ENCODE data around the gene RABGAP1L. TPM values are rescaled to one million over a fixed set of nuclear protein-coding genes. Genes with fewer than 3 reads are reported as not detected.

The RABGAP1L gene
- total and polyA plus RNA-seq, 2 of the 8 experiments (the other 6 are each of a cell fraction or from before 2014, with no cell fraction given), result 33.3 to 156 TPM

DNA sequence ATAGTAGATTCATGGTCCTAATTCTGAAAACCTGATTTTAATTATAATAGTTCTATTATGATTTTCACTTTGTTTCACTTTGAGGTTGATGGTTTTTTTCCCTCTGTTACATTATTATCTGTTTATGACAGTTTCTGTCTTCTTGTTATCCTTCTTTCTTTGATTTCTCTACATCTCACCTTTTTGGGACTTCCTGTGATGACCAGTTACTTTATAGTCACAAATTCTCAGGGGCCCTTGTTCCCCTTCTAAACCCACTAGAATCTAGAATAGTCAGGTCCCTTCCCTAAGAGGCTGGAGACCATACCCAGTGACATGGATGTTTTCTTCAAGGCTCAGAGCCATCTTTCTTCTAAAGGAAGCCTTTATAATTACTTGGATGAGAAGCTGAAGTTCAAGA lies 526.9 kb downstream of the RABGAP1L start:
- Histone ChIP-seq H4K91ac (replicated peaks; ENCODE audit: insufficient read length, low read length) (no peak overlapping the region), H3K56ac (replicated peaks; ENCODE audit: insufficient read length, low read depth, low read length) (no peak overlapping the region), H3K79me1 (ENCODE audit: low read depth, low read length) (no peaks in the 10 kb centered on the region), H3K4me3 (ENCODE audit: extremely low read depth in 1 of 4, insufficient read depth in 2 of 4, low read depth in 3 of 4, low read length in 4 of 4) (no peak overlapping the region), H3K79me2 (ENCODE audit: control insufficient read depth in 1 of 2, insufficient read depth in 2 of 2, low read length in 2 of 2) (no peaks in the 10 kb centered on the region), H3K23ac (ENCODE audit: insufficient read length) (no peak overlapping the region), H2BK5ac (ENCODE audit: low read depth, low read length) (no peak overlapping the region), H3K18ac (ENCODE audit: extremely low read depth, low read length) (no peak overlapping the region), H3K27me3 (replicated peaks in 1 of 4; ENCODE audit: control insufficient read depth in 3 of 4, extremely low read depth in 1 of 4, insufficient read depth in 3 of 4, low read length in 3 of 4) (no peaks in the 10 kb centered on the region), H2AFZ (ENCODE audit: low read length) (no peak overlapping the region), H2BK120ac (replicated peaks; ENCODE audit: low read depth, low read length) (no peak overlapping the region), H2BK12ac (ENCODE audit: low read depth, low read length) (no peak overlapping the region), H3K9me3 (ENCODE audit: insufficient read depth in 2 of 2, low read depth in 1 of 2, low read length in 1 of 2) (no peaks in the 10 kb centered on the region), H3K4ac (replicated peaks; ENCODE audit: insufficient read length, low read depth, low read length) (no peak overlapping the region), H4K20me1 (replicated peaks in 1 of 2; ENCODE audit: control insufficient read depth in 1 of 2, insufficient read depth in 2 of 2, low read length in 2 of 2) (no peaks in the 10 kb centered on the region), H2BK20ac (ENCODE audit: low read length) (no peak overlapping the region), H2BK15ac (ENCODE audit: low read length) (no peak overlapping the region), H3K4me2 (ENCODE audit: insufficient read depth in 1 of 2, low read depth in 2 of 2, low read length in 2 of 2) (no peak overlapping the region), H3K27ac (ENCODE audit: low read depth, low read length) (no peak overlapping the region), H4K8ac (ENCODE audit: extremely low read depth, insufficient read depth, low read length) (no peak overlapping the region), H2AK5ac (ENCODE audit: low read depth, low read length) (no peak overlapping the region), H3K36me3 (ENCODE audit: control insufficient read depth in 2 of 4, insufficient read depth in 4 of 4, low read length in 3 of 4) (no peaks in the 10 kb centered on the region), H3K23me2 (ENCODE audit: low read depth, low read length) (no peaks in the 10 kb centered on the region), H3K14ac (ENCODE audit: insufficient read length) (no peak overlapping the region), H3K4me1 (replicated peaks in 1 of 4; ENCODE audit: control insufficient read depth in 3 of 4, insufficient read depth in 4 of 4, low read length in 3 of 4) (no peaks in the 10 kb centered on the region; a peak in 1 of 7 replicates), H3K9ac (replicated peaks in 1 of 4; ENCODE audit: extremely low read depth in 1 of 4, low read depth in 3 of 4, low read length in 3 of 4) (no peak overlapping the region), H4K5ac (ENCODE audit: insufficient read length, low read depth, low read length) (no peak overlapping the region)
- DNase-seq (ENCODE audit: low read depth in 1 of 2, low spot score in 2 of 2) (no peak), FAIRE-seq (no peak)
- CTCF ChIA-PET (ENCODE audit: partially characterized antibody), result no interaction called here
- POLR2A ChIA-PET (ENCODE audit: partially characterized antibody), result no interaction called here
- TF ChIP-seq KDM1A (IDR thresholded peaks at IDR 0.05; ENCODE audit: borderline replicate concordance, low read length), result no peak
- TF ChIP-seq POLR2AphosphoS5 (IDR thresholded peaks at IDR 0.05; ENCODE audit: low read depth, low read length), result no peak
- no peak for TF ChIP-seq POU5F1 (IDR thresholded peaks at IDR 0.05; ENCODE audit: low read depth, low read length)
- no peak for TF ChIP-seq CEBPB (IDR thresholded peaks at IDR 0.05; ENCODE audit: low read depth, low read length)
- TF ChIP-seq BRCA1 (IDR thresholded peaks at IDR 0.05; ENCODE audit: low read depth, low read length), result no peak
- TF ChIP-seq, protein P1, sequence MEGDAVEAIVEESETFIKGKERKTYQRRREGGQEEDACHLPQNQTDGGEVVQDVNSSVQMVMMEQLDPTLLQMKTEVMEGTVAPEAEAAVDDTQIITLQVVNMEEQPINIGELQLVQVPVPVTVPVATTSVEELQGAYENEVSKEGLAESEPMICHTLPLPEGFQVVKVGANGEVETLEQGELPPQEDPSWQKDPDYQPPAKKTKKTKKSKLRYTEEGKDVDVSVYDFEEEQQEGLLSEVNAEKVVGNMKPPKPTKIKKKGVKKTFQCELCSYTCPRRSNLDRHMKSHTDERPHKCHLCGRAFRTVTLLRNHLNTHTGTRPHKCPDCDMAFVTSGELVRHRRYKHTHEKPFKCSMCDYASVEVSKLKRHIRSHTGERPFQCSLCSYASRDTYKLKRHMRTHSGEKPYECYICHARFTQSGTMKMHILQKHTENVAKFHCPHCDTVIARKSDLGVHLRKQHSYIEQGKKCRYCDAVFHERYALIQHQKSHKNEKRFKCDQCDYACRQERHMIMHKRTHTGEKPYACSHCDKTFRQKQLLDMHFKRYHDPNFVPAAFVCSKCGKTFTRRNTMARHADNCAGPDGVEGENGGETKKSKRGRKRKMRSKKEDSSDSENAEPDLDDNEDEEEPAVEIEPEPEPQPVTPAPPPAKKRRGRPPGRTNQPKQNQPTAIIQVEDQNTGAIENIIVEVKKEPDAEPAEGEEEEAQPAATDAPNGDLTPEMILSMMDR (IDR thresholded peaks at IDR 0.05; ENCODE audit: control extremely low read depth in 1 of 3, insufficient read depth in 1 of 3, low read depth in 1 of 3, low read length in 3 of 3), result no peak
- TF ChIP-seq SIN3A (conservative IDR thresholded peaks at IDR 0.05 in 1 of 2, IDR thresholded peaks at IDR 0.05 in 1 of 2; ENCODE audit: low read depth in 1 of 2, low read length in 2 of 2), result no peak
- TF ChIP-seq PHF8 (conservative IDR thresholded peaks at IDR 0.05; ENCODE audit: low read depth, low read length), result no peak
- no peak for TF ChIP-seq JUN (IDR thresholded peaks at IDR 0.05; ENCODE audit: low read depth, low read length)
- no peak for TF ChIP-seq GABPA (IDR thresholded peaks at IDR 0.05; ENCODE audit: borderline replicate concordance, insufficient read depth, low read length)

All from H1 (cell line).